OCI-LY1 (cell line): ENCODE measurements around the gene EMX1.

ENCODE experiments used
- H2AFZ ChIP-seq: fragments of 200-600 bp; sonication (generic), shearing (Covaris generic); 2 replicates; pipeline ENCODE4 v1.6.0; 2014; ENCODE audit warnings: antibody characterized with exemption, mild to moderate bottlenecking, low read length
- H3F3A ChIP-seq: fragments of 200-600 bp; sonication (generic), shearing (Covaris generic); 2 replicates; pipeline ENCODE4 v1.6.0; 2014; ENCODE audit warnings: mild to moderate bottlenecking, antibody characterized with exemption, low read length, moderate library complexity; ENCODE audit not compliant: insufficient read depth
- H3K27ac ChIP-seq: fragments of 200-600 bp; sonication (generic); 2 replicates; pipeline ENCODE4 v1.5.1; 2014; ENCODE audit warnings: low read length, mixed run types, mild to moderate bottlenecking, low read depth; ENCODE audit not compliant: poor library complexity, severe bottlenecking
- H3K27me3 ChIP-seq: fragments of 200-600 bp; sonication (generic); 2 replicates; pipeline ENCODE4 v1.6.0; 2014; ENCODE audit warnings: antibody characterized with exemption, mild to moderate bottlenecking, low read length, moderate library complexity; ENCODE audit not compliant: insufficient read depth
- H3K36me3 ChIP-seq: fragments of 200-600 bp; sonication (generic); 2 replicates; pipeline ENCODE4 v1.6.1; 2014; ENCODE audit warnings: mild to moderate bottlenecking, antibody characterized with exemption, low read length, moderate library complexity, mixed read lengths; ENCODE audit not compliant: insufficient read depth
- H3K4me1 ChIP-seq: fragments of 200-600 bp; sonication (generic); 2 replicates; pipeline ENCODE4 v1.5.1; 2014; ENCODE audit warnings: mild to moderate bottlenecking, low read length, moderate library complexity; ENCODE audit not compliant: insufficient read depth, severe bottlenecking
- H3K4me2 ChIP-seq: fragments of 200-600 bp; sonication (generic), shearing (Covaris generic); 2 replicates; pipeline ENCODE4 v1.6.1; 2014; ENCODE audit warnings: low read length
- H3K4me3 ChIP-seq: fragments of 200-600 bp; sonication (generic); 2 replicates; pipeline ENCODE4 v1.5.1; 2014; ENCODE audit warnings: low read length, low read depth, mild to moderate bottlenecking, mixed read lengths; ENCODE audit not compliant: poor library complexity, severe bottlenecking
- H3K79me2 ChIP-seq: fragments of 200-600 bp; shearing (Covaris generic); 2 replicates; pipeline ENCODE4 v1.6.1; 2016; ENCODE audit warnings: mixed run types, low read length, mixed read lengths; ENCODE audit not compliant: insufficient read depth
- H3K9ac ChIP-seq: fragments of 200-600 bp; sonication (generic), shearing (Covaris generic); 2 replicates; pipeline ENCODE4 v1.6.1; 2014; ENCODE audit warnings: mild to moderate bottlenecking, low read length, mixed read lengths
- H3K9me2 ChIP-seq: fragments of 200-600 bp; sonication (generic), shearing (Covaris generic); 2 replicates; pipeline ENCODE4 v1.6.1; 2014; ENCODE audit warnings: low read depth, mild to moderate bottlenecking, low read length, mixed read lengths
- H3K9me3 ChIP-seq: fragments of 200-600 bp; shearing (Covaris generic); 2 replicates; pipeline ENCODE4 v1.6.1; 2014; ENCODE audit warnings: low read length, mixed read lengths
- H4K20me1 ChIP-seq: fragments of 200-600 bp; sonication (generic), shearing (Covaris generic); 2 replicates; pipeline ENCODE4 v1.6.0; 2016; ENCODE audit warnings: mild to moderate bottlenecking, low read length; ENCODE audit not compliant: insufficient read depth
- EZH2 ChIP-seq: fragments of 200-600 bp; sonication (generic), shearing (Covaris generic); IDR thresholded peaks from 2 replicates; pipeline ENCODE4 v1.8.0; 2017; ENCODE audit warnings: borderline replicate concordance, mixed run types, mild to moderate bottlenecking, antibody characterized with exemption, low read length, moderate library complexity, mixed read lengths
- TF ChIP-seq, protein P1 (sequence below): fragments of 200-600 bp; sonication (generic), shearing (Covaris generic); IDR thresholded peaks from 2 replicates; pipeline ENCODE4 v1.5.1; 2017; ENCODE audit warnings: mild to moderate bottlenecking, antibody characterized with exemption, low read length, moderate library complexity, mixed read lengths

Gene EMX1

DNA sequence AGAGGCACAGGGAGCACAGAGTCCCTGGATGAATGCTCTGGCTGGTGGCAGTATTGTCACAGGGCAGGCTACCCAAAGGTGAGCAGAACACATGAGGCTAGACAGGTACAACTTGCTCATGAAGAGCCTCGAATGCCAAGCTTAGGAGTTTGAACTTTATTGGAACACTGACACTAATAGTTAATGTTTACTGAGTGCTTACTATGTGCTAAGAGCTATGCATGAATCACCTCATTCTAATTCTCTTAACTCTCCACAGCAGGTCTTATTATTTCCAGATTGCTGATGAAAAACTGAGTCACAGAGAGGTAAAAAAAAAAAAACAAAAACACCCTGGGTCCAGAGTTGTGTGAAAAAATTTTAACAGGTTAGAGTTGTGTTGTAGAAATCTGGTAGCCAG lies 6.1 kb upstream of the EMX1 start:
- TF ChIP-seq EZH2 = no peak
- TF ChIP-seq, protein P1, sequence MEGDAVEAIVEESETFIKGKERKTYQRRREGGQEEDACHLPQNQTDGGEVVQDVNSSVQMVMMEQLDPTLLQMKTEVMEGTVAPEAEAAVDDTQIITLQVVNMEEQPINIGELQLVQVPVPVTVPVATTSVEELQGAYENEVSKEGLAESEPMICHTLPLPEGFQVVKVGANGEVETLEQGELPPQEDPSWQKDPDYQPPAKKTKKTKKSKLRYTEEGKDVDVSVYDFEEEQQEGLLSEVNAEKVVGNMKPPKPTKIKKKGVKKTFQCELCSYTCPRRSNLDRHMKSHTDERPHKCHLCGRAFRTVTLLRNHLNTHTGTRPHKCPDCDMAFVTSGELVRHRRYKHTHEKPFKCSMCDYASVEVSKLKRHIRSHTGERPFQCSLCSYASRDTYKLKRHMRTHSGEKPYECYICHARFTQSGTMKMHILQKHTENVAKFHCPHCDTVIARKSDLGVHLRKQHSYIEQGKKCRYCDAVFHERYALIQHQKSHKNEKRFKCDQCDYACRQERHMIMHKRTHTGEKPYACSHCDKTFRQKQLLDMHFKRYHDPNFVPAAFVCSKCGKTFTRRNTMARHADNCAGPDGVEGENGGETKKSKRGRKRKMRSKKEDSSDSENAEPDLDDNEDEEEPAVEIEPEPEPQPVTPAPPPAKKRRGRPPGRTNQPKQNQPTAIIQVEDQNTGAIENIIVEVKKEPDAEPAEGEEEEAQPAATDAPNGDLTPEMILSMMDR = no peak

DNA sequence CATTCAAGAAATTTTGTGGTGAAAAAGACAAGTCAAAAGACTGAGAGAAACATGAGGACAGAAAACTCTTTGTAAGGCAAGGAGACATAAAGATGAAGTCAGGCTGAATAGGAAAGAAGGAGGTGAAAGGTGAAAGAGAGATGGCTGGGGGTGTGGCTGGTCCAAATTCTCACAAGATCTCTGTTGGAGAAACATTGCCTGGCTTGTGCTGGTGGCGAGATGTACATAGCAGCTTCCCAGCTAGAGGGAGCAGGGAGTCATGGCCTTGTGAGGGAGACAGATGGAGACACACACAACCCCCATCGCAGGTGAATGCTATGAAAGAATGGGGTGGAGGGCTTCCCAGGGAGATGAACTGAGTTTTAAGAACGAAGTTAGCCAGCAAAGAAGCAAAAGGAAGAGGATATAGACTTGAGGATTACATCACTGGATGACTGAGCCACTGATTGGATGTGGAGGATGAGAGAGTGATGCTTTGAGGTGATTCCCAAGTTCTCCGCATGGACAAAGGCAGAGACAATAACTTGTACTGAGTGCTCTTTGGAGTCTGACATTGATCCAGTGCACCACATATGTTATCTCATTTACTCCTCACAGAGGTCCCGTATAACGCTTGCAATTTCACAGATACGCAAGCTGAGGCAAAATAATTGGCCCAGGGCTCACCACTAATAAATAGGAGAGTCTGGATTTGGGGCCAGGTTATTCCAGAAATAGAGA lies 3.7 kb upstream of the EMX1 start:
- H3K4me3 ChIP-seq = no peak overlapping the region
- no peak overlapping the region for H3K27ac ChIP-seq
- no peak overlapping the region for H2AFZ ChIP-seq
- H3F3A ChIP-seq = no peaks in the 10 kb centered on the region
- no peaks in the 10 kb centered on the region for H4K20me1 ChIP-seq
- no peaks in the 10 kb centered on the region for H3K9me3 ChIP-seq
- no peaks in the 10 kb centered on the region for H3K79me2 ChIP-seq
- no peaks in the 10 kb centered on the region for H3K36me3 ChIP-seq
- TF ChIP-seq, protein P1 = no peak
- no peak for TF ChIP-seq EZH2
- H3K4me1 ChIP-seq = peaks cover 18% of the 10 kb centered on the region
- H3K27me3 ChIP-seq = peaks cover 3% of the 10 kb centered on the region; the same call in 1 of the 2 replicates
- H3K4me2 ChIP-seq = no peak overlapping the region
- no peak overlapping the region for H3K9ac ChIP-seq
- no peaks in the 10 kb centered on the region for H3K9me2 ChIP-seq

More for the DNA sequence above, 6.1 kb upstream of the EMX1 start:
- peaks cover 6% of the 10 kb centered on the region for H3K4me1 ChIP-seq
- no peak overlapping the region for H2AFZ ChIP-seq
- H3K27ac ChIP-seq = no peak overlapping the region
- no peaks in the 10 kb centered on the region for H3K9me2 ChIP-seq
- no peak overlapping the region for H3K4me3 ChIP-seq
- no peaks in the 10 kb centered on the region for H3K36me3 ChIP-seq
- H4K20me1 ChIP-seq = no peaks in the 10 kb centered on the region
- H3K27me3 ChIP-seq = no peaks in the 10 kb centered on the region; the same call in 1 of the 2 replicates
- H3K9ac ChIP-seq = no peak overlapping the region
- H3F3A ChIP-seq = no peaks in the 10 kb centered on the region
- no peaks in the 10 kb centered on the region for H3K9me3 ChIP-seq
- H3K79me2 ChIP-seq = no peaks in the 10 kb centered on the region
- H3K4me2 ChIP-seq = no peak overlapping the region

DNA sequence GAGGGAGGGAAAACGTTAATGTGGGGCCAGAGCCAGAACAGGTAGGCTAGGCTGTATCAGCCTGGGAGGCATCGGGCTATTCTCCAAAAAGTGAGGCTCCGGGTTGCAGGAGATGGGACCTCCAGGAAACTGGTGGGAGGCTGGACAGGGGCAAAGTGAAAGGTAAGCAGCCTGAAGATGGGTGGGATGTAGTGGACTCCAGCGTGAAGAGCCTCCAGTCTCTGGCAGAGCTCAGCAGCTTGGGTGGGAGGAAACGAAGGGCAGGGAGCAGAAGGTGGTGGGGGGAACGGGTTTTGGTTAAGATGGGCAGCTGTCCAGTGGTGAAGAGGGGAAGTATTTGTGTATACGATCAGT lies 3.1 kb upstream of the EMX1 start:
- peaks cover 3% of the 10 kb centered on the region; the same call in 1 of the 2 replicates for H3K27me3 ChIP-seq
- no peak overlapping the region for H2AFZ ChIP-seq
- H3K36me3 ChIP-seq = no peaks in the 10 kb centered on the region
- H4K20me1 ChIP-seq = no peaks in the 10 kb centered on the region
- no peaks in the 10 kb centered on the region for H3F3A ChIP-seq
- H3K4me3 ChIP-seq = no peak overlapping the region
- H3K9me3 ChIP-seq = no peaks in the 10 kb centered on the region
- TF ChIP-seq EZH2 = no peak
- TF ChIP-seq, protein P1 = no peak
- H3K79me2 ChIP-seq = no peaks in the 10 kb centered on the region
- no peak overlapping the region for H3K4me2 ChIP-seq
- H3K27ac ChIP-seq = no peak overlapping the region
- no peak overlapping the region for H3K9ac ChIP-seq
- H3K4me1 ChIP-seq = peaks cover 18% of the 10 kb centered on the region
- no peaks in the 10 kb centered on the region for H3K9me2 ChIP-seq
